Measurements from ENCODE around the gene CTNND2. TPM values are rescaled to one million over a fixed set of nuclear protein-coding genes. Genes with fewer than 3 reads are reported as not detected.

CTNND2 gene
- total and polyA plus RNA-seq, 4 donors, result 0.30 to 2.2 (median 0.71) TPM

DNA sequence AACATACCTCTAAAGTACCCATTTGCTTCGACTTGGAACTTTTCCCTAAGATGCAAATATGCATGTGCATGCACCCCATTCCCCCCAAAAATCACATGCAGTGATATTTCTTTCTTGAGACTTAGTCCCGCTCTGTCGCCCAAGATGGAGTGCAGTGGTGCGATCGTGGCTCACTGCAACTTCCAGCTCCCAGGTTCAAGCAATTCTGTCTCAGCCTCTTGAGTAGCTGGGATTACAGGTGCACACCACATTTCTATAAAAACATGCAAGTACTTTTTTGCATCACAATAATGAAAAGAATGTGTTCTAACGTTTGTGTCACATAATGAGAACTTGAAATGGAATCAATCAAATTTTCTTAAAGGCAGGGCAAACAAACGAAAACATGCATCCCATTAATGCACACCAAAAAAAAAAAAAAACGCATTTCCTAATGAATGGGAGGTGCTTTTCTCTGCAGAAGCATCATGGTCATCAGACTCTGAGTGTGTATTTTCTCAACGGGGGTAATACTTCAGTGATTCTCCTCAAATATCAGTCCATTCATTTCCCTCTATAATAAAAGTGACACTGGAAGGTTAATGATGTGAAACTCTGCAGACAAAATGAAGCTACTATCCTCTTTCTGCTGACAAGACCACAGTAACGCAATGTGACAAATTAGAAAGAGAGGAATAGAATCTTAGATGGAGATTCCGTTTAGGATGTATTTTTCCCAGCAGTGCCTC is 389.4 kb downstream of the CTNND2 start:
- H3K27ac ChIP-seq (ENCODE audit: low read depth in 1 of 2, low read length in 1 of 2), result no peak overlapping the region
- no peak overlapping the region for H3K9ac ChIP-seq (ENCODE audit: insufficient read depth in 1 of 2, low read length in 2 of 2)
- DNase-seq (no peak), ATAC-seq (ENCODE audit: insufficient read depth, low FRiP score) (no peak)
- TF ChIP-seq, protein P1, sequence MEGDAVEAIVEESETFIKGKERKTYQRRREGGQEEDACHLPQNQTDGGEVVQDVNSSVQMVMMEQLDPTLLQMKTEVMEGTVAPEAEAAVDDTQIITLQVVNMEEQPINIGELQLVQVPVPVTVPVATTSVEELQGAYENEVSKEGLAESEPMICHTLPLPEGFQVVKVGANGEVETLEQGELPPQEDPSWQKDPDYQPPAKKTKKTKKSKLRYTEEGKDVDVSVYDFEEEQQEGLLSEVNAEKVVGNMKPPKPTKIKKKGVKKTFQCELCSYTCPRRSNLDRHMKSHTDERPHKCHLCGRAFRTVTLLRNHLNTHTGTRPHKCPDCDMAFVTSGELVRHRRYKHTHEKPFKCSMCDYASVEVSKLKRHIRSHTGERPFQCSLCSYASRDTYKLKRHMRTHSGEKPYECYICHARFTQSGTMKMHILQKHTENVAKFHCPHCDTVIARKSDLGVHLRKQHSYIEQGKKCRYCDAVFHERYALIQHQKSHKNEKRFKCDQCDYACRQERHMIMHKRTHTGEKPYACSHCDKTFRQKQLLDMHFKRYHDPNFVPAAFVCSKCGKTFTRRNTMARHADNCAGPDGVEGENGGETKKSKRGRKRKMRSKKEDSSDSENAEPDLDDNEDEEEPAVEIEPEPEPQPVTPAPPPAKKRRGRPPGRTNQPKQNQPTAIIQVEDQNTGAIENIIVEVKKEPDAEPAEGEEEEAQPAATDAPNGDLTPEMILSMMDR (IDR thresholded peaks at IDR 0.05; ENCODE audit: control extremely low read depth, extremely low read depth), result no peak
- H3K4me3 ChIP-seq, result no peak overlapping the region
- H3K27me3 ChIP-seq (ENCODE audit: control insufficient read depth in 3 of 3, insufficient read depth in 3 of 3, low read length in 2 of 3), result no peaks in the 10 kb centered on the region
- no peaks in the 10 kb centered on the region for H3K4me1 ChIP-seq (ENCODE audit: control insufficient read depth in 5 of 5, insufficient read depth in 5 of 5, low read length in 5 of 5)
- no peaks in the 10 kb centered on the region for H3K36me3 ChIP-seq (ENCODE audit: control insufficient read depth in 4 of 4, insufficient read depth in 4 of 4, low read length in 4 of 4)
- WGBS, 2 donors, result 72 to 85% methylated on average over 11 of the region's 11 CpGs
- H3K9me3 ChIP-seq (ENCODE audit: control insufficient read depth in 4 of 4, insufficient read depth in 3 of 4, low read length in 3 of 4), result no peaks in the 10 kb centered on the region

DNA sequence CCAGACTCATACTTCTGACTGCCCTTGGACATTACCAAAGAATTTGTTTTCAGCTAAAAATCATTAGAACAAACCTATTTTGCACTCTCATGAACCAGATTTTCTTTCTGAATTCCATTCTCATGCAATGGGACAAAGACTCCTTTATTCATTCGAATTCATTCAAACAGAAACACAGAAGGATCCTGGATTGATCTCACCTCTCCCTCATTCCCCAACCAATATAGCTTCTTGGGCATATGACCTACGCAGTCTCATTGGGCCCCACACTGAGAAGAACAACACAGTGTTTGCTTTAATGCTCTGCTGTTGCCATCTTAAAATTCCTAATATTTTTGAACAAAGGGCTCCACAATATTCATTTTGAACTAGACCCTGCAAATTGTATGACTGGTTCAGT is 392.4 kb downstream of the CTNND2 start:
- ATAC-seq (ENCODE audit: insufficient read depth, low FRiP score) (no peak), DNase-seq (no peak)
- no peak overlapping the region for H3K27ac ChIP-seq (ENCODE audit: low read depth in 1 of 2, low read length in 1 of 2)
- TF ChIP-seq, protein P1 (IDR thresholded peaks at IDR 0.05; ENCODE audit: control extremely low read depth, extremely low read depth), result no peak
- H3K36me3 ChIP-seq (ENCODE audit: control insufficient read depth in 4 of 4, insufficient read depth in 4 of 4, low read length in 4 of 4), result no peaks in the 10 kb centered on the region
- H3K27me3 ChIP-seq (ENCODE audit: control insufficient read depth in 3 of 3, insufficient read depth in 3 of 3, low read length in 2 of 3), result no peaks in the 10 kb centered on the region
- H3K9me3 ChIP-seq (ENCODE audit: control insufficient read depth in 4 of 4, insufficient read depth in 3 of 4, low read length in 3 of 4), result no peaks in the 10 kb centered on the region
- 76 to 92% methylated on average over 2 of the region's 2 CpGs for WGBS, 2 donors
- H3K9ac ChIP-seq (ENCODE audit: insufficient read depth in 1 of 2, low read length in 2 of 2), result no peak overlapping the region
- H3K4me3 ChIP-seq, result no peak overlapping the region
- H3K4me1 ChIP-seq (ENCODE audit: control insufficient read depth in 5 of 5, insufficient read depth in 5 of 5, low read length in 5 of 5), result no peaks in the 10 kb centered on the region

DNA sequence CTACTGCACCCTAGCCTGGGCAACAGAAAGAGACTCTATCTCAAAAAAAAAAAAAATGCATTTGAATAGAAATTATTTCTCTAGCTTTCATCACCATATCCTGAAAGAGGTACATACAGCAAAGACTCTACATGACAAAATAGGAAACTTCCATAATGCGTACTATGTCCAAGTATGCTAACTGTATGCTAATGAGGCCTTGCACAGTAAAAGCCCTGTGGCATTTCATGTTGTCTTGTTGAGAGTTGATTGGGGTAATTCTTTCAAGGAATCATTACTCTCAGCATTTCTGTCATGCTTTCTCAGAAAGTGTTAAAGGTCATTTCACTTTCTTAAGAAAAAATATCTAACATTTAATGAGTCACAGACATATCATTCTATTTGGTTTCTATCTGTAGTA is 393.4 kb downstream of the CTNND2 start:
- Histone ChIP-seq H3K27ac (ENCODE audit: low read depth in 1 of 2, low read length in 1 of 2) (no peak overlapping the region), H3K36me3 (ENCODE audit: control insufficient read depth in 4 of 4, insufficient read depth in 4 of 4, low read length in 4 of 4) (no peaks in the 10 kb centered on the region), H3K27me3 (ENCODE audit: control insufficient read depth in 3 of 3, insufficient read depth in 3 of 3, low read length in 2 of 3) (no peaks in the 10 kb centered on the region), H3K9ac (ENCODE audit: insufficient read depth in 1 of 2, low read length in 2 of 2) (no peak overlapping the region), H3K4me1 (ENCODE audit: control insufficient read depth in 5 of 5, insufficient read depth in 5 of 5, low read length in 5 of 5) (no peaks in the 10 kb centered on the region), H3K4me3 (no peak overlapping the region), H3K9me3 (ENCODE audit: control insufficient read depth in 4 of 4, insufficient read depth in 3 of 4, low read length in 3 of 4) (no peaks in the 10 kb centered on the region)
- no peak for ATAC-seq (ENCODE audit: insufficient read depth, low FRiP score)
- TF ChIP-seq, protein P1 (IDR thresholded peaks at IDR 0.05; ENCODE audit: control extremely low read depth, extremely low read depth), result no peak
- DNase-seq, result no peak
- 92 to 100% methylated on average over 1 of the region's 1 CpG for WGBS, 2 donors

DNA sequence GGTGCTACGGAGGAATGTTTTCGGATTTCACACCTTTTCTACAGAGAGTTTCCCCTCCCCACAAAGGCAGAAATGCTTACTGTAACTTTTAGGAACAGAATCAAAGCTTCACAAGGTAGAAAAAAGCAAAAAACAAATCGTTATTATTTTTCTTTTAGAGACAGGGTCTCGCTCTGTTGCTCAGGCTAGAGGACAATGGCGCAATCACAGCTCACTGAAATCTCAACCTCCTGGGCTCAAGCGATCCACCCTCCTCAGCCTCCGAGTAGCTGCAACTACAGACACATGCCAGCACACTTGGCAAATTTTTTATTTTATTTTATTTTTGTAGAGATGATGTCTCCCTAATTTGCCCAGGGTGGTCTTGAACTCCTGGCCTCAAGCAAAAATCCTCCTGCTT is 394.5 kb downstream of the CTNND2 start:
- WGBS, 2 donors, result 77 to 87% methylated on average over 7 of the region's 7 CpGs

More for the DNA sequence above, 394.5 kb downstream of the CTNND2 start:
- H3K36me3 ChIP-seq (ENCODE audit: control insufficient read depth in 4 of 4, insufficient read depth in 4 of 4, low read length in 4 of 4), result no peaks in the 10 kb centered on the region
- no peaks in the 10 kb centered on the region for H3K4me1 ChIP-seq (ENCODE audit: control insufficient read depth in 5 of 5, insufficient read depth in 5 of 5, low read length in 5 of 5)
- ATAC-seq (ENCODE audit: insufficient read depth, low FRiP score) (no peak), DNase-seq (no peak)
- no peak overlapping the region for H3K27ac ChIP-seq (ENCODE audit: low read depth in 1 of 2, low read length in 1 of 2)
- H3K9ac ChIP-seq (ENCODE audit: insufficient read depth in 1 of 2, low read length in 2 of 2), result no peak overlapping the region
- no peaks in the 10 kb centered on the region for H3K27me3 ChIP-seq (ENCODE audit: control insufficient read depth in 3 of 3, insufficient read depth in 3 of 3, low read length in 2 of 3)
- H3K4me3 ChIP-seq, result no peak overlapping the region
- TF ChIP-seq, protein P1 (IDR thresholded peaks at IDR 0.05; ENCODE audit: control extremely low read depth, extremely low read depth), result no peak
- H3K9me3 ChIP-seq (ENCODE audit: control insufficient read depth in 4 of 4, insufficient read depth in 3 of 4, low read length in 3 of 4), result no peaks in the 10 kb centered on the region
